GM12878 (cell line): Measurements from ENCODE around the gene SCMH1.

Experiments used
- EGR1 ChIP-seq, 2 experiments: IDR thresholded peaks; 1 replicate in 1 of 2; 2 replicates in 1 of 2; pipeline ENCODE4 v1.6.1; 2011 to 2012; ENCODE audit warnings: low read depth in 2 of 2, low read length in 2 of 2, borderline replicate concordance in 1 of 2, mild to moderate bottlenecking in 1 of 2, moderate library complexity in 1 of 2
- JUNB ChIP-seq: IDR thresholded peaks from 2 replicates; pipeline ENCODE4 v1.6.1; 2016; ENCODE audit warnings: antibody characterized with exemption, mild to moderate bottlenecking
- POLR2A ChIP-seq: IDR thresholded peaks from 2 replicates; pipeline ENCODE4 v1.6.1; 2011; ENCODE audit warnings: low read depth, mild to moderate bottlenecking, low read length
- POLR2AphosphoS5 ChIP-seq: IDR thresholded peaks from 2 replicates; pipeline ENCODE4 v1.6.1; 2011; ENCODE audit warnings: mild to moderate bottlenecking, low read length, inconsistent platforms
- RCOR1 ChIP-seq: conservative IDR thresholded peaks from 2 replicates; pipeline ENCODE4 v1.6.1; 2012; ENCODE audit warnings: low read depth, low read length, improper control_type of control experiment
- YY1 ChIP-seq: IDR thresholded peaks from 2 replicates; pipeline ENCODE4 v1.6.1; 2011; ENCODE audit warnings: low read depth, mild to moderate bottlenecking, low read length
- ZNF274 ChIP-seq: IDR thresholded peaks from one replicate; pipeline ENCODE4 v1.8.0; 2011; ENCODE audit not compliant: insufficient read length, insufficient read depth
- TF ChIP-seq, protein P1 (sequence below), 3 experiments: IDR thresholded peaks in 2 of 3; conservative IDR thresholded peaks in 1 of 3; 2 replicates each; pipeline ENCODE4 v1.5.1; 2011; ENCODE audit warnings: low read depth in 3 of 3, low read length in 3 of 3, mild to moderate bottlenecking in 3 of 3, control low read depth in 2 of 3, moderate library complexity in 2 of 3, inconsistent platforms in 1 of 3, mixed read lengths in 1 of 3; ENCODE audit not compliant: control insufficient read depth in 2 of 3, insufficient read depth in 1 of 3; ENCODE audit errors: extremely low read depth in 1 of 3

DNA sequence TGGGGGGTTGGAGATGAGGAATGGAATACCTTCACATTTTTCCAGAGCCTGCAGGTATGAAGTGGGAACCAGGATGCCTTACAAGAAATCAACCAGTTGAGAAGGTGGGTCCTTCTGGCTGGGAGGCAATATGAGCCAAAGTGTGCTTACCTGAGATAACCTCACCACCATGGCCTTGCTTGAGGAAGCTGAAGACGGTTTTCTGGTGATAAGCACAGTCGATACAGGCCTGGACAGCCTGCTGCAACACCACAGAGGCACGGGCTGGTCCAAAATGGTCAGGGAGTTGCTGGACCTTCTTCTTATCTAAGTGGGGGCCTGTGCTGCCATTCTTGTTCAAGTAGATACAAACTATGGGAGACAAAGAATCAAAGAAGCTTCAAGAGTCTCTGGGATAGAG lies 193.6 kb downstream of the SCMH1 start:
- TF ChIP-seq ZNF274 (no peak), EGR1 (IDR thresholded peaks at IDR 0.05; ENCODE audit: borderline replicate concordance in 1 of 2, low read depth in 2 of 2, low read length in 2 of 2) (no peak), YY1 (no peak), POLR2A (no peak), POLR2AphosphoS5 (no peak), JUNB (no peak), RCOR1 (no peak)
- TF ChIP-seq, protein P1, sequence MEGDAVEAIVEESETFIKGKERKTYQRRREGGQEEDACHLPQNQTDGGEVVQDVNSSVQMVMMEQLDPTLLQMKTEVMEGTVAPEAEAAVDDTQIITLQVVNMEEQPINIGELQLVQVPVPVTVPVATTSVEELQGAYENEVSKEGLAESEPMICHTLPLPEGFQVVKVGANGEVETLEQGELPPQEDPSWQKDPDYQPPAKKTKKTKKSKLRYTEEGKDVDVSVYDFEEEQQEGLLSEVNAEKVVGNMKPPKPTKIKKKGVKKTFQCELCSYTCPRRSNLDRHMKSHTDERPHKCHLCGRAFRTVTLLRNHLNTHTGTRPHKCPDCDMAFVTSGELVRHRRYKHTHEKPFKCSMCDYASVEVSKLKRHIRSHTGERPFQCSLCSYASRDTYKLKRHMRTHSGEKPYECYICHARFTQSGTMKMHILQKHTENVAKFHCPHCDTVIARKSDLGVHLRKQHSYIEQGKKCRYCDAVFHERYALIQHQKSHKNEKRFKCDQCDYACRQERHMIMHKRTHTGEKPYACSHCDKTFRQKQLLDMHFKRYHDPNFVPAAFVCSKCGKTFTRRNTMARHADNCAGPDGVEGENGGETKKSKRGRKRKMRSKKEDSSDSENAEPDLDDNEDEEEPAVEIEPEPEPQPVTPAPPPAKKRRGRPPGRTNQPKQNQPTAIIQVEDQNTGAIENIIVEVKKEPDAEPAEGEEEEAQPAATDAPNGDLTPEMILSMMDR (IDR thresholded peaks at IDR 0.05 in 2 of 3, conservative IDR thresholded peaks at IDR 0.05 in 1 of 3; ENCODE audit: control insufficient read depth in 2 of 3, extremely low read depth in 1 of 3, insufficient read depth in 1 of 3, low read depth in 3 of 3, low read length in 3 of 3), result no peak
